ENCODE measurements around the gene PTPN1. TPM values are rescaled to one million over a fixed set of nuclear protein-coding genes. Genes with fewer than 3 reads are reported as not detected.
"Not testable (repeated sequence)": the region's sequence is repeated elsewhere in the genome, so short reads cannot be mapped to it uniquely, and the experiment has no call there.

The PTPN1 gene
- total RNA-seq, 3 donors from 2014 or later (not counting 1 experiment from before 2014, with no cell fraction given) = 52.9 to 64.5 (median 58.3) TPM

DNA sequence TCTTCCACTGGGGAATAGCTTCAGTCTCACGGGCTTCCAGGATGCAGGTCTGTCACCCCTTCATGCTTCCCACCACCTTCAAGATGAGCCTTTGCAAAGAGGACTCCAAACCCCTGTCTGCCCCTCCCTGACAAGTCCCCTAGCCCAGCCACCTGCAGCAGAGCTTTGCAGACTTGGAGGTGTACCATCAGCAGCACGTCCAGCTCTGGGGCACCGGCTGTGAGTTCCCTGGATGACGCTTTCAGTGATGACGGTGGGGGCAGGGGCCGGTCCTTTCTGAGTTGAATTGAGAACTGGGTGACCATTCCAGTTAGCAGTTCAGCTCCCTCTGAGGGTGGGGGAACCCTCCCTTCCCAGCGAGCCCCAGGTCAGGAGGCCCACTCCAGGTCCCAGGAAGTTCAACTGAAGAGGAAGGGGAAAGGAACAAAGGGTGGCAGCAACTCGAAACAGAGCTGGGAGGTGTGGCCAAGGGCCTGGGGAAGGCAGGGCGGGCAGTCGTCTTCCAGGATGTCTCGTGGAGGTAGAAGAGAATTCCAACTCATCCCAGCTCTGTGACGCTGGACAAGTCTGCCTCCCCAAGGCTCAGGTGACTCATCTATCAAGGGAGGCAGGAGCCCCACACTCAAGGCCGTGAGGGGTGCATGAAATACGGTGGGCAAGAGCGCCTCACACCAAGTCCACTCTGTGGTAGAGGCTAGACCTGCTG, 86.0 kb downstream of the PTPN1 start:
- ATAC-seq (no peak), DNase-seq (no peak)
- no peaks in the 10 kb centered on the region for H3K4me1 Mint-ChIP-seq
- intact Hi-C loops (cut with micrococcal nuclease) = no loop called here
- H3K9me3 Mint-ChIP-seq = no peaks in the 10 kb centered on the region
- Histone ChIP-seq H3K27me3 (ENCODE audit: control insufficient read depth, insufficient read depth, low read length) (no peaks in the 10 kb centered on the region), H3K9me3 (ENCODE audit: control insufficient read depth, insufficient read depth, low read length) (no peaks in the 10 kb centered on the region), H3K27ac (ENCODE audit: low read length) (no peak overlapping the region), H3K4me3 (ENCODE audit: low read length) (no peak overlapping the region), H3K4me1 (ENCODE audit: control insufficient read depth, insufficient read depth, low read length) (no peaks in the 10 kb centered on the region), H3K36me3 (ENCODE audit: control insufficient read depth, insufficient read depth, low read length) (no peaks in the 10 kb centered on the region)
- 84% methylated on average over 15 of the region's 15 CpGs for WGBS (ENCODE audit: insufficient coverage)
- H3K27me3 Mint-ChIP-seq (ENCODE audit: low read depth in 2 of 2) = peaks cover 3 to 6% of the 10 kb centered on the region in 2 donors
- no peak overlapping the region for H3K4me3 Mint-ChIP-seq
- no peaks in the 10 kb centered on the region for H3K36me3 Mint-ChIP-seq
- no peak overlapping the region for H3K27ac Mint-ChIP-seq
- TF ChIP-seq, protein P1, sequence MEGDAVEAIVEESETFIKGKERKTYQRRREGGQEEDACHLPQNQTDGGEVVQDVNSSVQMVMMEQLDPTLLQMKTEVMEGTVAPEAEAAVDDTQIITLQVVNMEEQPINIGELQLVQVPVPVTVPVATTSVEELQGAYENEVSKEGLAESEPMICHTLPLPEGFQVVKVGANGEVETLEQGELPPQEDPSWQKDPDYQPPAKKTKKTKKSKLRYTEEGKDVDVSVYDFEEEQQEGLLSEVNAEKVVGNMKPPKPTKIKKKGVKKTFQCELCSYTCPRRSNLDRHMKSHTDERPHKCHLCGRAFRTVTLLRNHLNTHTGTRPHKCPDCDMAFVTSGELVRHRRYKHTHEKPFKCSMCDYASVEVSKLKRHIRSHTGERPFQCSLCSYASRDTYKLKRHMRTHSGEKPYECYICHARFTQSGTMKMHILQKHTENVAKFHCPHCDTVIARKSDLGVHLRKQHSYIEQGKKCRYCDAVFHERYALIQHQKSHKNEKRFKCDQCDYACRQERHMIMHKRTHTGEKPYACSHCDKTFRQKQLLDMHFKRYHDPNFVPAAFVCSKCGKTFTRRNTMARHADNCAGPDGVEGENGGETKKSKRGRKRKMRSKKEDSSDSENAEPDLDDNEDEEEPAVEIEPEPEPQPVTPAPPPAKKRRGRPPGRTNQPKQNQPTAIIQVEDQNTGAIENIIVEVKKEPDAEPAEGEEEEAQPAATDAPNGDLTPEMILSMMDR (IDR thresholded peaks at IDR 0.05) = no peak

DNA sequence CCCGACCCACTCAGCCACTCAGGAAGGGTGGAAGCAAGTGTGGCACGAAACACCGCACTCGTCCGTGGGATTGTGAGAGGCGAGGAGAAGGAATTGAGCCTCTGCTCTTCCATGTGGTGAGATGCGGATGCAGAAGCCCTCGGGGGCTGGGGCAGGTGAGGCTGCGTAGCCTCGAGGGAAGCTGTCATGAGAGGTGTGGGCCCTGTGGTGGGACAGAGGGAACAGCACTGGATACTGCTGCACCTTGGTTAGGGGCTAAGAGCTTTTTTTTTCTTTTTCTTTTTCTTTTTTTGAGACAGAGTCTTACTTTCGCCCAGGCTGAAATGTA, 86.5 kb downstream of the PTPN1 start:
- Histone ChIP-seq H3K9me3 (ENCODE audit: control insufficient read depth, insufficient read depth, low read length) (no peaks in the 10 kb centered on the region), H3K36me3 (ENCODE audit: control insufficient read depth, insufficient read depth, low read length) (no peaks in the 10 kb centered on the region), H3K27me3 (ENCODE audit: control insufficient read depth, insufficient read depth, low read length) (no peaks in the 10 kb centered on the region), H3K4me1 (ENCODE audit: control insufficient read depth, insufficient read depth, low read length) (no peaks in the 10 kb centered on the region), H3K4me3 (ENCODE audit: low read length) (no peak overlapping the region), H3K27ac (ENCODE audit: low read length) (no peak overlapping the region)
- ATAC-seq (no peak), DNase-seq (no peak)
- Mint-ChIP-seq H3K4me3 (no peak overlapping the region), H3K4me1 (no peaks in the 10 kb centered on the region), H3K36me3 (no peaks in the 10 kb centered on the region), H3K9me3 (no peaks in the 10 kb centered on the region), H3K27me3 (ENCODE audit: low read depth in 2 of 2) (peaks cover 3 to 6% of the 10 kb centered on the region in 2 donors), H3K27ac (no peak overlapping the region)
- TF ChIP-seq, protein P1 (IDR thresholded peaks at IDR 0.05) = no peak
- intact Hi-C loops (cut with micrococcal nuclease) = no loop called here
- WGBS (ENCODE audit: insufficient coverage) = 94% methylated on average over 11 of the region's 11 CpGs

DNA sequence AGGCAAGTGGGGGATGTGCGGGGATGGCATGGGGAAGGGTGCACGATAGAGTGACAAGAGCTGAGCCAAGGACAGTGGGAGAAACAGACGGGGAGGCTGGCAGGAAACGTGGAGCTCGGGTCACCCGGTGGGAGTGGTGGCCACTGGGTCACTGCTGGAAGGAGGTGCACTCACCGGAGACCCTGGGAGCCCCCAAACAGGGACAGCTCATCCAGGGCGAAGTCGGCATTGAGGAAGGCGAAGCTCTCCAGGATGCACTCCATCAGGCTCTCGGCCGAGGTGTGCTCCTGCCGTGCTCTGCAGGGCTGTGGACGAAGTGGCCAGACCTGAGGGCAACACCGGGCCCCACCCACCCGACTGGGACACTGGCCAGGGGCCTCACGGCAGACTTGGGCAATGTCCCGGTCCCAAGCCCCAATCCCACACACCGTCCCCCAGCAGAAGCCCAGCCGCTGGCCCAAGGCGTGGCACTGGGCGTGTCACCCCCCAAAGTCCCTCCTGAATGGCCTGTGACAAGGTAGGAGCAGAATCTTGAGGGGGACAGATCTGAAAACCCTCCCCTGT, 87.3 kb downstream of the PTPN1 start:
- DNase-seq (no peak), ATAC-seq (no peak)
- TF ChIP-seq, protein P1 (IDR thresholded peaks at IDR 0.05) = no peak
- intact Hi-C loops (cut with micrococcal nuclease) = no loop called here
- Mint-ChIP-seq H3K4me3 (no peak overlapping the region), H3K36me3 (no peaks in the 10 kb centered on the region), H3K27ac (no peak overlapping the region), H3K27me3 (ENCODE audit: low read depth in 2 of 2) (peaks cover 3 to 6% of the 10 kb centered on the region in 2 donors), H3K9me3 (no peaks in the 10 kb centered on the region), H3K4me1 (no peaks in the 10 kb centered on the region)
- Histone ChIP-seq H3K36me3 (ENCODE audit: control insufficient read depth, insufficient read depth, low read length) (no peaks in the 10 kb centered on the region), H3K4me1 (ENCODE audit: control insufficient read depth, insufficient read depth, low read length) (peaks cover 4% of the 10 kb centered on the region), H3K9me3 (ENCODE audit: control insufficient read depth, insufficient read depth, low read length) (no peaks in the 10 kb centered on the region), H3K27me3 (ENCODE audit: control insufficient read depth, insufficient read depth, low read length) (no peaks in the 10 kb centered on the region), H3K27ac (ENCODE audit: low read length) (no peak overlapping the region), H3K4me3 (ENCODE audit: low read length) (no peak overlapping the region)
- 90% methylated on average over 22 of the region's 22 CpGs for WGBS (ENCODE audit: insufficient coverage)

DNA sequence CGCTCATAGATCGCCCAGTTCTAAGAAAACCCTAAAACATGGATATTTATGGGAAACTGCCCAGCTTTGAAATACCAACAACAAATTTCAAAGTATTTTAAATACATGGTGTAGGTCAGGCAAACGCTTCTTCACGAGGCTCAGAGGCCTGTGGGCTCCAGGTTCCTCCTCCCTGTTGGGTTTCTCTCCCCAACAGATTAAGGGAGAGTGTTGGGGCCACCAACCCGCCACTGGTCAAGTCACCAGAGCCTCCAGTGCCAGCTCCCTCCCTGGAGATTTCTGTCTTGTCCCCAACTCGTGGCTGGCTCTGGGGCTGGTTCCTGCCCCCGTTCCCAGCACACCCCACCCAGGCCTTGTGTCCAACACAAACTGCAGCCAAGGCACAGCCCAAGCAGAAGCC, 87.9 kb downstream of the PTPN1 start:
- no peaks in the 10 kb centered on the region for H3K36me3 ChIP-seq (ENCODE audit: control insufficient read depth, insufficient read depth, low read length)
- WGBS (ENCODE audit: insufficient coverage) = 83% methylated on average over 7 of the region's 7 CpGs
- no peaks in the 10 kb centered on the region for H3K9me3 Mint-ChIP-seq
- no peak for ATAC-seq
- no peaks in the 10 kb centered on the region for H3K4me1 Mint-ChIP-seq
- H3K27ac ChIP-seq (ENCODE audit: low read length) = no peak overlapping the region
- no peaks in the 10 kb centered on the region for H3K9me3 ChIP-seq (ENCODE audit: control insufficient read depth, insufficient read depth, low read length)
- H3K27ac Mint-ChIP-seq = no peak overlapping the region
- H3K4me3 ChIP-seq (ENCODE audit: low read length) = no peak overlapping the region
- H3K36me3 Mint-ChIP-seq = no peaks in the 10 kb centered on the region
- no peak overlapping the region for H3K4me3 Mint-ChIP-seq
- H3K4me1 ChIP-seq (ENCODE audit: control insufficient read depth, insufficient read depth, low read length) = peaks cover 4% of the 10 kb centered on the region
- intact Hi-C loops (cut with micrococcal nuclease) = no loop called here
- peaks cover 3 to 6% of the 10 kb centered on the region in 2 donors for H3K27me3 Mint-ChIP-seq (ENCODE audit: low read depth in 2 of 2)
- DNase-seq = no peak
- no peaks in the 10 kb centered on the region for H3K27me3 ChIP-seq (ENCODE audit: control insufficient read depth, insufficient read depth, low read length)
- TF ChIP-seq, protein P1 (IDR thresholded peaks at IDR 0.05) = no peak

DNA sequence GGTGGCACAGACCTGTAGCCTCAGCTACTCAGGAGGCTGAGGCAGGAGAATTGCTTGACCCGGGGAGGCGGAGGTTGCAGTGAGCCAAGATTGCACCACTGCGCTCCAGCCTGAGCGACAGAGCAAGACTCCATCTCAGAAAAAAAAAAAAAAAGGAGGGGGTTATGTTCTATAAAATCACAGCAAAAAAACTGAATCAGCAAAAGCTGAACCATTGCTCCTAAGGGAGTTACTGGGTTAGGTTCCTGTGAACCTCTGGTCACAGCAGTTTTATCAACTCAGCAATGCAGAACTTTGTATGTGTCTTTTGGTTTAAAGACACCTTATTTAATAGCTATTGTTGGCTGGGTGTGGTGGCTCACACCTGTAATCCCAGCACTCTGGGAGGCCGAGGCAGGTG, 88.6 kb downstream of the PTPN1 start:
- DNase-seq; H3K27ac ChIP-seq (ENCODE audit: low read length); H3K27me3 Mint-ChIP-seq (ENCODE audit: low read depth in 2 of 2); H3K27ac Mint-ChIP-seq; H3K4me1 Mint-ChIP-seq; ATAC-seq; H3K36me3 ChIP-seq (ENCODE audit: control insufficient read depth, insufficient read depth, low read length); H3K4me3 ChIP-seq (ENCODE audit: low read length); H3K4me1 ChIP-seq (ENCODE audit: control insufficient read depth, insufficient read depth, low read length); H3K27me3 ChIP-seq (ENCODE audit: control insufficient read depth, insufficient read depth, low read length); H3K9me3 Mint-ChIP-seq; intact Hi-C loops (cut with micrococcal nuclease); H3K9me3 ChIP-seq (ENCODE audit: control insufficient read depth, insufficient read depth, low read length); H3K36me3 Mint-ChIP-seq; H3K4me3 Mint-ChIP-seq: not testable (repeated sequence)
- 99% methylated on average over 4 of the region's 5 CpGs for whole genome bisulfite sequencing (ENCODE audit: insufficient coverage)

All from natural killer cell (primary cell).